Fibroblast of the aortic adventitia (primary cell): Measurements from ENCODE around the gene VSNL1. TPM values are rescaled to one million over a fixed set of nuclear protein-coding genes. Genes with fewer than 3 reads are reported as not detected.

Experiments used
- DNase-seq: peaks from one replicate; pipeline ENCODE4 v3.0.0-alpha.2; 2010; ENCODE audit warnings: low read depth
- H3K4me3 ChIP-seq: 2 replicates; pipeline ENCODE4 v1.5.1; 2011; ENCODE audit warnings: low read depth, mild to moderate bottlenecking, control low read depth, low read length, moderate library complexity
- CTCF ChIP-seq: IDR thresholded peaks from 2 replicates; pipeline ENCODE4 v1.5.1; 2011; ENCODE audit warnings: mild to moderate bottlenecking, low read length, control low read depth, inconsistent platforms; ENCODE audit not compliant: insufficient read depth
- total RNA-seq: library from RNA; depleted of rRNA; stranded (reverse); fragments of >200 nt; gene quantifications from 2 replicates; pipeline ENCODE4 v1.2.3, GENCODE V29; 2012; ENCODE audit warnings: low replicate concordance

Gene VSNL1
- total RNA-seq, 1 donor, result 3.7 TPM

- H3K4me3 ChIP-seq, result no peak overlapping the region
Observed at GRCh38 chr2:17637131-17637906, 96.8 kb downstream of the VSNL1 start.

GRCh38 chr2:17638196-17638743 lies 97.8 kb downstream of the VSNL1 start:
- DNase-seq, result no peak
- no peak overlapping the region for H3K4me3 ChIP-seq
- TF ChIP-seq CTCF, result no peak

More at GRCh38 chr2:17637131-17637906, 96.8 kb downstream of the VSNL1 start:
- no peak for DNase-seq
- no peak for TF ChIP-seq CTCF

- TF ChIP-seq CTCF, result no peak
- no peak overlapping the region for H3K4me3 ChIP-seq
- no peak for DNase-seq
Observed at GRCh38 chr2:17640406-17640805, 99.9 kb downstream of the VSNL1 start.

GRCh38 chr2:17643031-17643615 lies 102.6 kb downstream of the VSNL1 start:
- no peak overlapping the region for H3K4me3 ChIP-seq
- TF ChIP-seq CTCF, result peak; percentile 1

GRCh38 chr2:17644997-17645720 lies 104.7 kb downstream of the VSNL1 start:
- H3K4me3 ChIP-seq, result no peak overlapping the region
- no peak for TF ChIP-seq CTCF
- peak; percentile 43 for DNase-seq

More at GRCh38 chr2:17643031-17643615, 102.6 kb downstream of the VSNL1 start:
- peak; percentile 95 for DNase-seq

GRCh38 chr2:17646081-17646554 lies 105.6 kb downstream of the VSNL1 start:
- H3K4me3 ChIP-seq, result no peak overlapping the region
- TF ChIP-seq CTCF, result peak; percentile 83
- peak; percentile 93 for DNase-seq
